ENCODE results near the gene GFY. TPM values are rescaled to one million over a fixed set of nuclear protein-coding genes. Genes with fewer than 3 reads are reported as not detected.

GFY gene
- total RNA-seq, 4 donors from 2014 or later, result not detected

- no peak for DNase-seq (ENCODE audit: low spot score in 2 of 2)
- Histone ChIP-seq H3K4me3 (no peak overlapping the region), H3K36me3 (no peaks in the 10 kb centered on the region), H3K4me1 (no peaks in the 10 kb centered on the region), H3K27ac (no peak overlapping the region), H3K9me3 (no peaks in the 10 kb centered on the region), H3K27me3 (peaks cover 0 to 11% of the 10 kb centered on the region in 2 donors)
- 56 to 65% methylated on average over 11 of the region's 11 CpGs for WGBS, 2 donors
- no peak for TF ChIP-seq EP300 (IDR thresholded peaks at IDR 0.05)
- no peak for TF ChIP-seq CTCF (IDR thresholded peaks at IDR 0.05)
- no peak for TF ChIP-seq POLR2A (IDR thresholded peaks at IDR 0.05)
Observed at GRCh38 chr19:49398001-49398615, 27.1 kb upstream of the GFY start.

GRCh38 chr19:49398931-49399330, 26.3 kb upstream of the GFY start:
- no peaks in the 10 kb centered on the region for H3K9me3 ChIP-seq
- TF ChIP-seq CTCF (IDR thresholded peaks at IDR 0.05) (no peak), POLR2A (IDR thresholded peaks at IDR 0.05) (no peak), EP300 (IDR thresholded peaks at IDR 0.05) (no peak)
- no peaks in the 10 kb centered on the region for H3K4me1 ChIP-seq
- 76 to 79% methylated on average over 6 of the region's 6 CpGs for WGBS, 2 donors
- H3K27me3 ChIP-seq, result peaks cover 0 to 11% of the 10 kb centered on the region in 2 donors
- H3K4me3 ChIP-seq, result no peak overlapping the region
- DNase-seq (ENCODE audit: low spot score in 2 of 2), result no peak
- no peak overlapping the region for H3K27ac ChIP-seq
- H3K36me3 ChIP-seq, result no peaks in the 10 kb centered on the region

GRCh38 chr19:49400029-49400428, 25.2 kb upstream of the GFY start:
- TF ChIP-seq EP300 (IDR thresholded peaks at IDR 0.05), result no peak
- no peak for TF ChIP-seq CTCF (IDR thresholded peaks at IDR 0.05)
- TF ChIP-seq POLR2A (IDR thresholded peaks at IDR 0.05), result no peak
- WGBS, 2 donors, result 86 to 88% methylated on average over 6 of the region's 6 CpGs
- no peak for DNase-seq (ENCODE audit: low spot score in 2 of 2)
- no peaks in the 10 kb centered on the region for H3K4me1 ChIP-seq
- H3K27ac ChIP-seq, result no peak overlapping the region
- H3K36me3 ChIP-seq, result no peaks in the 10 kb centered on the region
- H3K4me3 ChIP-seq, result no peak overlapping the region
- no peaks in the 10 kb centered on the region for H3K9me3 ChIP-seq
- no peaks in the 10 kb centered on the region for H3K27me3 ChIP-seq

- Histone ChIP-seq H3K36me3 (no peaks in the 10 kb centered on the region), H3K9me3 (no peaks in the 10 kb centered on the region), H3K4me1 (no peaks in the 10 kb centered on the region), H3K27ac (no peak overlapping the region), H3K27me3 (no peaks in the 10 kb centered on the region), H3K4me3 (no peak overlapping the region)
- 48 to 51% methylated on average over 7 of the region's 7 CpGs for WGBS, 2 donors
- DNase-seq (ENCODE audit: low spot score in 2 of 2), result no peak
- TF ChIP-seq POLR2A (IDR thresholded peaks at IDR 0.05) (no peak), EP300 (IDR thresholded peaks at IDR 0.05) (no peak), CTCF (IDR thresholded peaks at IDR 0.05) (no peak)
Observed at GRCh38 chr19:49403404-49404187, 21.6 kb upstream of the GFY start.

GRCh38 chr19:49407079-49407478, 18.1 kb upstream of the GFY start:
- no peaks in the 10 kb centered on the region for H3K36me3 ChIP-seq
- DNase-seq (ENCODE audit: low spot score in 2 of 2), result no peak
- no peak for TF ChIP-seq EP300 (IDR thresholded peaks at IDR 0.05)
- H3K4me1 ChIP-seq, result peaks cover 0 to 12% (median 0%) of the 10 kb centered on the region in 4 donors
- no peak overlapping the region for H3K4me3 ChIP-seq
- 72 to 75% methylated on average over 7 of the region's 7 CpGs for WGBS, 2 donors
- no peaks in the 10 kb centered on the region for H3K9me3 ChIP-seq
- H3K27me3 ChIP-seq, result no peaks in the 10 kb centered on the region
- H3K27ac ChIP-seq, result no peak overlapping the region

Data from tibial nerve (tissue), 4 donors.